Sciatic nerve (tissue), 2 donors: ENCODE measurements around the gene GPRASP2. TPM values are rescaled to one million over a fixed set of nuclear protein-coding genes. Genes with fewer than 3 reads are reported as not detected.
"Not testable (repeated sequence)": the region's sequence is repeated elsewhere in the genome, so short reads cannot be mapped to it uniquely, and the experiment has no call there.

Experiments
- ATAC-seq: fragments of 200-7000 bp; cut with Tn5 transposase; one replicate; pipeline ENCODE4 v1.9.1; 2020; ENCODE audit warnings: mild to moderate bottlenecking, moderate library complexity
- DNase-seq: peaks from one replicate; pipeline ENCODE4 v3.0.0-alpha.2; 2020; ENCODE audit warnings: low spot score
- intact Hi-C: fragments of 100-400 bp; cut with DNase I; formaldehyde crosslinking; loops from one replicate; pipeline ENCODE4 v1.14.2; 2022
- total RNA-seq: library from RNA; stranded (reverse); fragmentation: NEBNext Ultra II Directional; extraction: Animal tissue kit (Norgen Biotek cat#: 25700); gene quantifications from one replicate; pipeline ENCODE4 v1.2.1, GENCODE V29; 2021
- donor health status: DM: no; HTN: no; CAD: no.
- donor health status: DM: no; HTN: no; CAD: no.

Gene GPRASP2
- total RNA-seq, result 14.4 TPM

DNA sequence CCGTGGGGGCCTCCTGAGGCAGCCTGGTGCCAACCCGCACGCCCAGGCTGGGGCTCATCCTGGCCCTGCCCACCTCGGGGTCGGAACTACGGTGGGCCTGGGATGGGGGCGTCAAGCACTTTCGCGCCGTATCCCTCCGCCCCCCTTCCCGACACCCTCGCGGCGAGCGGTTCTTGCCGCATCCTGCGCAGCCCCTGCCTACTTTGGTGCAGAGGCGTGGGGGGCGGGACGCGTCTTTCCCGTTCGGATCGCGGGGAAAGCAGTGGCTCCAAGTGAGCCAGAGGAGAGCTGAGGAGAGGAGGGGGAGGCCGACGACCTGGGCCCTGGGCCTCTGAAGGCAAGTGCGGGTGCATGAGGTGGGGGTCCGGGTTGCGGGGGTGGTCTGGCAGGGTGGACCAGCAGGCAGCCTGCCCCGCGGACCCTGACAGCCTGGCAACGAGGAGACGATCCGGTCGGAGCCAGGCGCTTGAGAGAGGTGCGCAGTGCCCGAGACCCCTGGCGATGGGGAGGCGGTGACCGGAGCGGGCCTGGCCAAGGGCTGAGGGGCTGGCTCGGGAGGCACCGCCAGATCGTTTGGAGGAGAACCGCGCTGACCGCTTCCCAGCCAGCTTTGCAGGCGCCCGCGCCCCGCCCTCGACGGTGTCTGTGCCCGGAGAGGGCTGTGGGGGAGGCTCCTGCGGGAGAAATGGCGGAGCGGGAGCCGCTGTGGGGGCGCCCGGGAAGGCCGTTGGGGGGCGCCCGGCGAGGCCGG is at the start of gene GPRASP2:
Gene GPRASP2 (plus strand): TSS at position 233 of the 751 bp plus-strand sequence. CDS start 2,422 bp downstream, outside the sequence.
- intact Hi-C loops, result loop anchor here (5.0 kb wide), 1 partner anchor 1510 kb away; no protein-coding TSS in a partner anchor
- peak; percentile 71 for DNase-seq

DNA sequence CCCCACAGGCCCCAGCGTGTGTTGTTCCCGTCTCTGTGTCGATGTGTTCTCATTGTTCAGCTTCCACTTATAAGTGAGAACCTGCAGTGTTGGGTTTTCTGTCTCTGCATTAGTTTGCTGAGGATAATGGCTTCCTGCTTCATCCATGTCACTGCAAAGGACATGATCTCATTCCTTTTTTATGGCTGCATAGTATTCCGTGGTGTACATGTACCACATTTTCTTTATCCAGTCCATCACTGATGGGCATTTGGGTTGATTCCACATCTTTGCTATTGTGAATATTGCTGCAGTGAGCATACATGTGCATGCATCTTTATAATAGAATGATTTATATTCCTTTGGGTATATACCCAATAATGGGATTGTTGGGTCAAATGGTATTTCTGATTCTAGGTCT is 48.4 kb upstream of the GPRASP2 start:
- DNase-seq, ATAC-seq, intact Hi-C loops: not testable (repeated sequence)

More for the DNA sequence above, at the start of gene GPRASP2:
- peak; percentile 80 for ATAC-seq

DNA sequence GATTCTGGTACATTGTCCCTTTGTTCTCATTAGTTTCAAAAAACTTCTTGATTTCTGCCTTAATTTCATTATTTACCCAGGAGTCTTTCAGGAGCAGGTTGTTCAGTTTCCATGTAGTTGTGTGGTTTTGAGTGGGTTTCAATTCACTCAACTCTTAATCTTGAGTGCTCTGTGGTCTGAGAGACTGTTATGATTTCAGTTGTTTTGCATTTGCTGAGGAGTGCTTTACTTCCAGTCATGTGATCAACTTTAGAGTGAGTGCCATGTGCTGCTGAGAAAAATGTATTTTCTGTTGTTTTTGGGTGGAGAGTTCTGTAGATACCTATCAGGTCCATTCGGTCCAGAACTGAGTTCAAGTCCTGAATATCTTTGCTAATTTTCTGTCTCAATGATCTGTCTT is 45.2 kb upstream of the GPRASP2 start:
- DNase-seq, ATAC-seq, intact Hi-C loops: not testable (repeated sequence)

DNA sequence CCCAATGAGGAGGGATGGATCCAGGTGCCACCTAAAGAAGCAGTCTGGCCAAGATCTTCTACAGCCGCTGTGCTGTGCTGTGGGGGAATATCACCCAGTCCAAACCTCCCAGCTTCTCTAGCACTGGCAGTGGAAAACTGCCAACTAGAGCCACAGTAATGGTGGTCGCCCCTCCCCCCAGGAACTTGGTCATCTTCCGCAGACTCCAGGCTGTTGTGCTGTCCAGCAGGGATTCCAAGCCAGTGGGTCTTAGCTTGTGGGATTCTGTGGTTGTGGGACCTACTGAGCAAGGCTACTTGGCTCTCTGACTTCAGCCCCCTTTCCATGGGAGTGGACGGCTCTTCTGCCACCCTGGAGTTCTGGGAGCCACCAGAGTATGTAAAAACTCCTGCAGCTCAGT is 42.7 kb upstream of the GPRASP2 start:
- intact Hi-C loops, result no loop called here
- ATAC-seq (no peak), DNase-seq (no peak)

DNA sequence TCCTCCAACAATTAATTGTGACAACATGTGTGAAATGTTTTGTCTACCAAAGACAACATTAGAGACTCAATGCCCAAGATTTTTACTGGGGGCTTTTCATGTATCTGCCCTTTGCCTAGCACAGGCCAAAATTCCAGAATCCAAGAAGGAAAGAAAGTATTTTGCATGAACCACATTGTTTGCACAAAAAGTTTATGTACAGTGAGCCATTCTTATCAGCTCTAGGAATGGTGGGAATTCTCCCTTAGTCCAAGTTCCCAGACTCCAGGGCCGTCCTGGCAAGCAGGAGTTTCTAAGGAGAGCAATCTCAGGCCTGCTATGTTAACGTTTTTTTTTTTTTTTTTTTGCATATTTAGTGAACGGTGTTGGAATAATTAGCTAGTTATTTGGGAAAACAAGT is 39.4 kb upstream of the GPRASP2 start:
- intact Hi-C loops, result no loop called here
- DNase-seq (no peak), ATAC-seq (no peak)

DNA sequence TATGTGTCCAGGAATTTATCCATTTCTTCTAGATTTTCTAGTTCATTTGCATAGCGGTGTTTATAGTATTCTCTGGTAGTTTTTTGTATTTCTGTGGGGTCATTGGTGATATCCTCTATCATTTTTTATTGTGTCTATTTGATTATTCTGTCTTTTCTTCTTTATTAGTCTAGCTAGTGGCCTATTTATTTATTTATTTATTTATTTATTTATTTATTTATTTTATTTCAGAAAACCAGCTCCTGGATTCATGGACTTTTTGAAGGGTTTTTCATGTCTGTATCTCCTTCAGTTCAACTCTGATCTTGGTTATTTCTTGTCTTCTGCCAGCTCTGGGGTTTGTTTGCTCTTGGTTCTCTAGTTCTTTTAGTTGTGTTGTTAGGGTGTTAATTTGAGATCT is 34.8 kb upstream of the GPRASP2 start:
- not testable (repeated sequence) for ATAC-seq

DNA sequence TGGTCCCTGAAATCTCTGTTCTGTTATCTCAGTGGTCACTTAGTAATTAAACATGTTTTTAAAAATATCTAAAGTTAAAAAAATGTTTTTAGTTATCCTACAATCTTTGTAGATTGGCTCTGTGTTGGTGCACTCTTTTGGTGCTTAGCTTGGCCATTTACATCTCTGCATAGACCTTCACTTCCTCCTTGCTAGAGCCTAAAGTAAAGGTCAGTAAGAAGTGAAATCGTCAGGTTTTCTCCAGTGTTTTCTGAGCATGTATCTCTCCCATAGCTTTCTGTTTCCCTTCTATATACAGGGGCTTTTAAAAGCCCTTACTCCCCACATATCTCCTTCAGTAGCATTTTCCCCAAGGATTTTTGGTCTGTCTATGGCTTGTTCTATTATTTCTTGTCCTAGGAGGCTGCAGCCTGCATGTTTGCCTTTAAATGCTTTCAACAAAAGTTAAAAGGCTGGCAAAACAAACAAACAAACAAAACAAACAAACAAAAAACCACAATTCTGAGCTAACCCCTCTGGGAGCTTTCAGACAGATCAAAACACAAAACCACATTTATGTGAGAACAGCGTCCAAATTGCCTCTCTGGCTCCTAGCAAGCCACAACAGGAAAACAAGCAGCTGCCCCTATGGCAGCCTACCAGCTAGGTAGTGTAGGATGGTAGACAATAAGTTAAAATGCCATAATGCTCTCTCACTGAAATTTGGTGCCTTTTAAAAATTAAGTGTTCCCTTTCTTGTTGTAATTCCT is 27.3 kb upstream of the GPRASP2 start:
- intact Hi-C loops, result no loop called here
- no peak for ATAC-seq
- no peak for DNase-seq

More for the DNA sequence above, 34.8 kb upstream of the GPRASP2 start:
- DNase-seq, intact Hi-C loops: not testable (repeated sequence)

DNA sequence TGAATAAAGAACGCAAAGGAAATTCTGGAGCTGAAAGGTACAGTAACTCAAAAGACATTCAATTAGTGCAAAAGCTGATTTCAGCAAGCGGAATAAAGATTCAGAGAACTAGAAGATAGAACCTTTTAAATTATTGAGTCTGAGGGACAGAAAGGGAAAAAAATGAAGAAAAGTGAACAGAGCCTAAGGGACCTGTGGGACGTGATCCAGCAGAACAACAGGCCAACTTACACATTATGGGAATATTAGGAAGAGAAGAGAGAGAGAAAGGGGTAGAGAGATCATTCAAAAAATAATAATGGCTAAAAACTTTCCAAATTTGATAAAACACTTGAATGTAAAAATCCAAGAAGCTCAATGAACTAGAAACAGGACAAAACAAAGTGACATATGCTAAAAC is 17.5 kb upstream of the GPRASP2 start:
- no peak for DNase-seq
- intact Hi-C loops, result no loop called here
- no peak for ATAC-seq

DNA sequence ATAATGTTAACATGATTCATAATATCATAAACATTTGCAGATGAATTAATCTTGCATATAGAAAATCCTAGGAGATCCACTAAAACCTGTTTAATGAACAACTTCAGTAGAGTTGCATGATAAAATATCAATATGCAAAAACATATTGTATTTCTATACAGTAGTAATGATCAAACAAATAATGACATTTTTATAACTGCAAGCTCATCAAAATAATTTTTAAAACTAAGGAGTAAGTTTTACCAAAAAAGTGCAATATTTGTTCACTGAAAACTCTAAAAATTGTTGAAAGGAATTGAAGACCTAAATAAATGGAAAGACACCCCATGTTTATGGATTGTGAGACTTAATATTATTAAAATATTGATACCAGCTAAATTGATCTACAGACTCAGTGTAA is 15.9 kb upstream of the GPRASP2 start:
- no peak for DNase-seq
- intact Hi-C loops, result no loop called here
- no peak for ATAC-seq

DNA sequence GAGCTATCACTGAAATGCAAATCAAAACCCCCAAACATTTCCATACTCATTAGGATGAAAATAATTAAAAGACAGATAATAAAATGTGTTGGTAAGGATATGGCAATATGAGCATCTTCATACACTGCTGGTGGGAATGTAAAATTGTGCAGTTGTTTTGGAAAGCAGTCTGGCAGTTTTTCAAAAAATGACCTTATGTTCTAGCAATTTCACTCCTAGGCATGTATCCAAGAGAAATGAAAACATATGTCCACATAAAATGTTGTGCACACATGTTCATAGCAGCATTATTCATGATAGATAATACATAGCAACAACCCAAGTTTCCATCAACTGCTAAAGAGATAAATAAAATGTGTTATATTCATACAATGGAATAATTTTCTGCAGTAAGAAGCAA is 14.8 kb upstream of the GPRASP2 start:
- intact Hi-C loops, result no loop called here
- no peak for ATAC-seq
- no peak for DNase-seq

DNA sequence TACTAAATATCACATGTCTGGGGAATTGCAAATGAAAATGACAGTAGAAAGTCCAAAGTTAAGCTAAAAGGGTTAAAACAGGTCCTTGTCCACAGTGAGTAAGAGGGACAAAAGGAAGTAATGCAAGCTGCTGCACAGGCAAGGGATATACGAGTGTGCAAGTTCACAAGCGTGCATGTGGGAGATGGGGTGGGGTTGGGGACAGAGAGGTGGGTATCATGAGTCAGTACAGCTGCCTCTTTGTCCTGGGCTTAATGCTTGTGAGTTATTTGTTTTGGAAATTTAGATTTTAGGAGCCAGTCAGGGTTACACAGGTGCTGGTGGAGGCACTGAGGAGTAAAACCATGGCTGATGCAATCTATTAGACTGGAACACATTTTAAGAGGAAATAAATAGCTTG is 3.3 kb upstream of the GPRASP2 start:
- ATAC-seq, result no peak
- no peak for DNase-seq
- intact Hi-C loops, result no loop called here

DNA sequence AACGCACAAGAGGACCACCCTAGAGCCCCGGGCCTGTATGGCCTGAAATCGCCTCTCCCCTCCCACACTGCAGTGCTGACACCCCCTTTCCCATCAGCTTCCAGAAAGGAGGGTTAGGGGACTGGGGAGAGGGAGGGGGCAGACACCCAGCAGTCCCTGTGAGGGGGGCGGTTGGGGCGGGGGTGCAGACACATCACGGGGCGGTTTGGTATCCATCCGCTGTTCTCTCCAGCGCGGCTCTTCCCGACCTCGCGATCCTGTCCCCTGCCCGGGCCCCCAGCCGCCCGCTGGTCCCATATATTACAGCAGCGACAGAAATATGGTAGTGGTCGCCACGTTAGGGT is 404 bp upstream of the GPRASP2 start:
- intact Hi-C loops, result loop anchor here (5.0 kb wide), 1 partner anchor 1510 kb away; no protein-coding TSS in a partner anchor
- ATAC-seq (no peak), DNase-seq (no peak)

DNA sequence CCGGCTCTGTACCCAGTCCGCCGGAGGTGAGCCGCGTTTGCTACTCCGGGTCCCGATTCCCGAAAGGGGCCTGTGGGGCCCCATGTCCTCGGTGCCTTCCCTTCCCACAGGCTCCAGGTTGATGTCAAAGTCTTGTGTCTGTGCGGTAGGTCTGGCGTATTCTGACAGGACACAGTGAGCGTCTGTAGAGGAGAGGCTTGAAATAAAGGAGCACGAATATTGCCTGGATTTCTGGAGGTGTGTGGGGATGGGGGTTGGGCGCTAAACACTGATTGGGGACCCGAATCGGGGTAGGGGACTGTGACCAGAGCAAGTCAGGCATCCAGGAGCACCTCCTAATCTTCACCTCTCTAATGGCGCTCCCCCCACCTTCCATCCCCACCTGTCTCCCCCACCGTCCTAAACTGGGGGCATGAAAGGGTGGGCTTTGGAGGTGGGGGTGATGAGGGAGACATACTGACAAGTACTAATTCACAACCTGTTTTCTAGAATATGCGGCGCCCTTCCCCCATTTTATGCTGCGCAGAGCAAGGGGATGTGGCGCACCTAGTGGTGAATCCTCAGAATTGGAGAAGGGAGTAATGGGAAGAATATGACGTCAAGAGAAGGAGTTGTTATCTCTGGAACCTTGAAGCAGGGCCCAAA is 855 bp downstream of the GPRASP2 start:
- intact Hi-C loops, result loop anchor here (5.0 kb wide), 1 partner anchor 1509 kb away; no protein-coding TSS in a partner anchor
- peak; percentile 89 for ATAC-seq
- peak; percentile 78 for DNase-seq

DNA sequence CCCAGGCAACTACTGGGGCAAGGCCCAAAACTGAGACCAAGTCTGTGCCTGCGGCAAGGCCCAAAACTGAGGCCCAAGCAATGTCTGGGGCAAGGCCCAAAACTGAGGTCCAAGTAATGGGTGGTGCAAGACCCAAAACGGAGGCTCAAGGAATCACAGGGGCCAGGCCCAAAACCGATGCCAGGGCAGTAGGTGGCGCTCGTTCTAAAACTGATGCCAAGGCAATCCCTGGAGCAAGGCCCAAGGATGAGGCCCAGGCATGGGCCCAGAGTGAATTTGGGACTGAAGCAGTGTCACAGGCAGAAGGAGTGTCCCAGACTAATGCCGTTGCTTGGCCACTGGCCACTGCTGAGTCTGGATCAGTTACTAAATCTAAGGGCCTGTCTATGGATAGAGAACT is 2.7 kb downstream of the GPRASP2 start:
- no peak for DNase-seq
- ATAC-seq, result no peak
- intact Hi-C loops, result loop anchor here (5.0 kb wide), 1 partner anchor 1507 kb away; no protein-coding TSS in a partner anchor

DNA sequence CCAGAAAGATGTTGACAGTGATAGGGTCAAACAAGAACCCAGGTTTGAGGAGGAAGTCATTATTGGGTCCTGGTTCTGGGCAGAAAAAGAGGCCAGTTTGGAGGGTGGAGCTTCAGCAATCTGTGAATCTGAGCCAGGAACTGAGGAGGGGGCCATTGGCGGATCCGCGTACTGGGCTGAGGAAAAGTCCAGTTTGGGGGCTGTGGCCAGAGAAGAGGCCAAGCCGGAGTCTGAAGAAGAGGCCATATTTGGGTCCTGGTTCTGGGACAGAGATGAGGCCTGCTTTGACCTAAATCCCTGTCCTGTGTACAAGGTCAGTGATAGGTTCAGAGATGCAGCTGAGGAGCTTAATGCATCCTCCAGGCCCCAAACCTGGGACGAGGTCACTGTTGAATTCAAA is 3.7 kb downstream of the GPRASP2 start:
- DNase-seq (no peak), ATAC-seq (no peak)
- intact Hi-C loops, result no loop called here

DNA sequence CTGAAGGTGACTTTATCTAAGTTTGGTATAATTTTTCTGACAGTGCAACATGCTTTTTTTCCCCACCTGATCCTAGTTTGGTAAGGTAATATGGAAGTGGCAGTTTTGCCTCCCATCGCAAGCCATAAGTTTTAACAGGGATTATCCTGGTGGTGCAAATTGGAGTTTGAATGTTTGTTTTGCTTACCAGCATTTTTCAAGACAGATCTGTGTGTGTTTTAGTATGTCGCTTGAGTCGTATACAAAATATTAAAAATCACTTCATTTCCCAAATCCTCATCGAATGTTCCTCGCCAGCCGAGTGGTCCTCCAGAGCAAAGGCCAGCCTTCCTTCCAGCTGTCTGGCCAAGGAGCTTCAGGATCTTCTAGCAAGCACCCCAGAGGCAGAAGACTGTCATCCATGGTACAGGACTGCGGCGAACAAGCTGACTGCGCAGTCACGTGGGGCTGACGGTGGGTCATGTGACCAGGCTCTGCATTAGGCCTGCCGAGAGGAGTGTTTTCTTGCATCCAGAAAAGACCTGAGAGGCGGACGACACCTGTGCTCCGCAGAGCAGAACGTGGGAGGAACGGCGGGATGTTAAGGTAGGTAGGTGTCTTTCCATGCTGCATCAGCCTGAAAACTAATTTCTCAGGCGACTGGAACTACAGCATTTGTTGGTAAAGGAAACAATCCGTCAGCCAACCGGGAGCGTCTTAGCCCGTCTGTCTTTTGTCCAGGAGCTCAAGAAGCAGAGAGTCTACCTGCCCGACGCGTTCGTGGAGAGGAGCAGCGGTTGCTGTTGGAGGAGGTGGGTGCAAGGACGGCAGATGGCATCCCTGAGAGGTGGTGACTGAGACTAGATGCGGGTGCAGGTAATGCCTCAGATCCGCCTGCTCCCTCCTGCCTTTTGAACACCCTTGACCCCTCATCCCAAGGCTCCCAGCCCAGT is 8.3 kb downstream of the GPRASP2 start, which contains the start of gene GPRASP3:
Gene GPRASP3 (plus strand): TSS at position 507 of the 932 bp plus-strand sequence. CDS start 28,253 bp downstream, outside the sequence.
- intact Hi-C loops, result no loop called here
- ATAC-seq (peak; percentile 95), DNase-seq (peak; percentile 88)

DNA sequence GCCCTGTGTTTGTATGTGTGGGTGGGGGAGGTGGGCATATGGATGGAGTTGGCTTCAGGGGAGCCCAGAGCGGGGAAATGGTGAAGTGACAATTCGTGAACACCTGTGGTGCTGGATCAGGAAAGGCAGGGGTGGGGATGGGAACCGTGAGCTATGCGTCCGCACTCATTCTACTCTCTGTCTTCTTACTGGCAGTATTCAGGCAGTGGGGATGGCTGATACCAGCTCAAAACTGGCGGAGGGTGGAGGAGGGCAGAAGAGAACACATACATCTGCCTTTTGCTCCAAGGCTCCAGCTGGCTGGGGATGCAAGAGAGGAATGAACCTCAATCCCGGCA is 8.9 kb downstream of the GPRASP2 start:
- ATAC-seq, intact Hi-C loops, DNase-seq: not testable (repeated sequence)

DNA sequence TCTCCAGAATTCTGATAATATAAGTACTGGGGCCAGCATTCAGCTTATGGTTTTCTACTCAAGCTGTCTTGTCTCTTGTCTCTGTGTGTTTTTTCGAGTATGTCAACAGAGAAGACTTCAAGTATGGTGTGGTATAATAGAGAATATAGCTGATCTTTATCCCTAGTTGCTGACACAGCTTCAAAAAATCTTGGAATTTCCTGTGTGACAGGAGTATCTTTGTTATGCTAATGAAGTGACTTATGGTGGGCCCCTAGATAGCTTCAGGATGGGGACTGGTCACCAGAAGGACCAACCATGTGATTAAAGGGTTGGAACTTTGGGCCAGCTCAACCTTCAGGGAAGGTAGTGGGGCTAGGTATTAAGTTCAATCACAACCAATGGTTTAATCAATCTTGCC is 11.2 kb downstream of the GPRASP2 start:
- intact Hi-C loops, result no loop called here
- DNase-seq, result no peak
- ATAC-seq, result no peak

DNA sequence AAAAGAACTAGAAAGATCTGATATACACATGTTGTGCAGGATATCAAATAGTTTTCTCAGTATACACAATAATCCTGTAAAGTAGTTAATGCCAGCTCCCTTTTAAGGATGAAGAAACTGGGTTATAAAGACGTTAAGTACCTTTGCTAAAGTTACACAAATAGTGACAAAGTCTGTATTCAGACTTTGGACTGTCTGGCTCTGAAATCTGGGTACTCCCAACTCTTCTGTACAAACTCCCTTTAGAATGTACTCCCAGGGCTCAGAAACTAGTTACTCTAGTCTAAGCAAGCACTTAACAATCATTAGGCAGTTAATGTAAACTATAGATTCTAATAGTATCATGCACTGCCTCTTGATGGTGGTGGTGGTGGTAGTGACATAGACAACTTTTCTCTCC is 15.5 kb downstream of the GPRASP2 start:
- ATAC-seq, result no peak
- no peak for DNase-seq
- intact Hi-C loops, result no loop called here
